OCI-LY1 (cell line): ENCODE results near the gene HYAL1.

Source experiments
- CTCF ChIP-seq: fragments of 200-600 bp; sonication (generic), shearing (Covaris generic); IDR thresholded peaks from 2 replicates; pipeline ENCODE4 v1.5.1; 2017; ENCODE audit warnings: mild to moderate bottlenecking, antibody characterized with exemption, low read length, moderate library complexity, mixed read lengths
- EZH2 ChIP-seq: fragments of 200-600 bp; sonication (generic), shearing (Covaris generic); IDR thresholded peaks from 2 replicates; pipeline ENCODE4 v1.8.0; 2017; ENCODE audit warnings: borderline replicate concordance, mixed run types, mild to moderate bottlenecking, antibody characterized with exemption, low read length, moderate library complexity, mixed read lengths

- TF ChIP-seq EZH2 (no peak), CTCF (no peak)
Measured at GRCh38 chr3:50275996-50276761, 27.2 kb downstream of the HYAL1 start.
